Measurements from ENCODE around the gene TRIM21. TPM values are rescaled to one million over a fixed set of nuclear protein-coding genes. Genes with fewer than 3 reads are reported as not detected.

Gene TRIM21
- total and polyA plus RNA-seq, 9 of the 15 experiments (the other 6 are each of a cell fraction or from before 2014, with no cell fraction given), result 9.2 to 21.1 (median 10.8) TPM

- TF ChIP-seq AFF1 (IDR thresholded peaks at IDR 0.05; ENCODE audit: low read depth in 1 of 2, partially characterized antibody in 2 of 2) (no peak), ELF2 (CRISPR knock-in tag; IDR thresholded peaks at IDR 0.05) (0 out of 2 replicates have a peak, but pooled peaks have one; percentile 12), ZNF124 (CRISPR knock-in tag; IDR thresholded peaks at IDR 0.05) (no peak), EP400 (IDR thresholded peaks at IDR 0.05) (no peak), JUNB (CRISPR knock-in tag; conservative IDR thresholded peaks at IDR 0.05) (no peak), MECOM (CRISPR knock-in tag; IDR thresholded peaks at IDR 0.05) (no peak), BCL6 (CRISPR knock-in tag; IDR thresholded peaks at IDR 0.05) (no peak), E2F5 (CRISPR knock-in tag; IDR thresholded peaks at IDR 0.05) (no peak), IRF9 (tag; IDR thresholded peaks at IDR 0.05) (no peak), ZNF311 (CRISPR knock-in tag; IDR thresholded peaks at IDR 0.05) (no peak), GTF2E2 (tag; IDR thresholded peaks at IDR 0.05) (no peak), POLR3A (IDR thresholded peaks at IDR 0.05; ENCODE audit: borderline replicate concordance, extremely low read depth, insufficient read depth, insufficient read length) (no peak), ZFX (CRISPR knock-in tag; IDR thresholded peaks at IDR 0.05) (no peak), ZNF436 (CRISPR knock-in tag; IDR thresholded peaks at IDR 0.05) (no peak), ARID4B (CRISPR knock-in tag; IDR thresholded peaks at IDR 0.05) (0 out of 2 replicates have a peak, but pooled peaks have one; percentile 33), POLR2B (IDR thresholded peaks at IDR 0.05; ENCODE audit: low read depth, partially characterized antibody) (peak; percentile 49), ZNF324 (CRISPR knock-in tag; IDR thresholded peaks at IDR 0.05) (no peak), SMARCB1 (IDR thresholded peaks at IDR 0.05; ENCODE audit: insufficient read length, low read depth) (no peak), IFI16 (CRISPR knock-in tag; IDR thresholded peaks at IDR 0.05) (no peak)
Observed at GRCh38 chr11:4393209-4393857, at the start of gene TRIM21 (continued).
